BLaER1 (cell line): ENCODE results near the gene ZNF692.
"Not testable (repeated sequence)": the region's sequence is repeated elsewhere in the genome, so short reads cannot be mapped to it uniquely, and the experiment has no call there.

Experiments
- H3K27ac ChIP-seq: shearing (Covaris generic); formaldehyde crosslinking; 2 replicates; pipeline ENCODE4 v1.8.1; 2022
- H3K27me3 ChIP-seq: shearing (Covaris generic); formaldehyde crosslinking; 2 replicates; pipeline ENCODE4 v1.8.1; 2022
- H3K36me3 ChIP-seq: shearing (Covaris generic); formaldehyde crosslinking; 2 replicates; pipeline ENCODE4 v1.8.1; 2022
- H3K4me1 ChIP-seq: shearing (Covaris generic); formaldehyde crosslinking; 2 replicates; pipeline ENCODE4 v1.8.1; 2022
- H3K4me2 ChIP-seq: shearing (Covaris generic); formaldehyde crosslinking; 2 replicates; pipeline ENCODE4 v1.8.1; 2022
- H3K4me3 ChIP-seq: shearing (Covaris generic); formaldehyde crosslinking; 2 replicates; pipeline ENCODE4 v1.8.1; 2022
- H3K9ac ChIP-seq: shearing (Covaris generic); formaldehyde crosslinking; 2 replicates; pipeline ENCODE4 v1.8.1; 2022
- H3K9me3 ChIP-seq: shearing (Covaris generic); formaldehyde crosslinking; 2 replicates; pipeline ENCODE4 v1.8.1; 2022
- H4K20me1 ChIP-seq: shearing (Covaris generic); formaldehyde crosslinking; 2 replicates; pipeline ENCODE4 v1.8.1; 2022
- Cebpa-rat ChIP-seq: shearing (Covaris generic); IDR thresholded peaks from 2 replicates; pipeline ENCODE4 v1.8.1; 2022

Gene ZNF692

DNA sequence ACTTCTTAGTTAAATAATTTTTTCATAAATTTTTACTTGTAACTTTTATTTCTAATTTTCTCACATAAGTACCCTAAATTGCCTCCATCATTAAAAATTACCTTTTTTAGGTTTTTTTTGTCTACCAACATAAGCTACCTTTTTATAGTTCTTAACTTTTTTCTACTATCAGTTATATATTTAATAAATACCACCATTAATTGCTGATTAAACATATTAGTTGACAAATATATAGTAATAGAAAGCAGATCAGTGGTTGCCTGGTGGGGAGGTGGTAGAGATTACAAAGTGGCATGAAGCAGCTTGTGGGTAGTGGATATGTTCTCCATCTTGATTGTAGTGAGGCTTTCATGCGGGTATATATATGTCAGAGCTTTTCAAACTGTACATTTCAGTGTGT is 27.0 kb downstream of the ZNF692 start:
- H3K4me2 ChIP-seq = no peak overlapping the region
- H3K27ac ChIP-seq = no peak overlapping the region
- H3K4me3 ChIP-seq = no peak overlapping the region
- H3K27me3 ChIP-seq = no peaks in the 10 kb centered on the region
- H3K9me3 ChIP-seq = no peaks in the 10 kb centered on the region
- H3K4me1 ChIP-seq = peaks cover 24% of the 10 kb centered on the region
- no peak overlapping the region for H3K9ac ChIP-seq
- H3K36me3 ChIP-seq = no peaks in the 10 kb centered on the region
- TF ChIP-seq Cebpa-rat = no peak
- H4K20me1 ChIP-seq = no peaks in the 10 kb centered on the region

DNA sequence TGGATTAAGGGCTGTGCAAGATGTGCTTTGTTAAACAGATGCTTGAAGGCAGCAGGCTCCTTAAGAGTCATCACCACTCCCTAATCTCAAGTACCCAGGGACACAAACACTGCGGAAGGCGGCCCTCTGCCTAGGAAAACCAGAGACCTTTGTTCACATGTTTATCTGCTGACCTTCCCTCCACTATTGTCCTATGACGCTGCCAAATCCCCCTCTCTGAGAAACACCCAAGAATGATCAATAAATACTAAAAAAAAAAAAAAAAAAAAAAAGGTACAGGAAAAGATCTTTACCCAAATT is 28.2 kb downstream of the ZNF692 start:
- not testable (repeated sequence) for H3K4me3 ChIP-seq, H3K27ac ChIP-seq, H4K20me1 ChIP-seq, H3K27me3 ChIP-seq, H3K9ac ChIP-seq, H3K4me2 ChIP-seq, H3K9me3 ChIP-seq, H3K36me3 ChIP-seq
- peaks cover 24% of the 10 kb centered on the region for H3K4me1 ChIP-seq

GRCh38 chr1:248828845-248829244 is 30.0 kb downstream of the ZNF692 start:
- Histone ChIP-seq H3K27ac (no peak overlapping the region), H3K4me3 (no peak overlapping the region), H3K4me2 (no peak overlapping the region), H3K9ac (no peak overlapping the region), H3K9me3 (no peaks in the 10 kb centered on the region), H3K36me3 (peaks cover 10% of the 10 kb centered on the region), H3K27me3 (no peaks in the 10 kb centered on the region), H3K4me1 (peaks cover 26% of the 10 kb centered on the region), H4K20me1 (peaks cover 14% of the 10 kb centered on the region)
- TF ChIP-seq Cebpa-rat = no peak

DNA sequence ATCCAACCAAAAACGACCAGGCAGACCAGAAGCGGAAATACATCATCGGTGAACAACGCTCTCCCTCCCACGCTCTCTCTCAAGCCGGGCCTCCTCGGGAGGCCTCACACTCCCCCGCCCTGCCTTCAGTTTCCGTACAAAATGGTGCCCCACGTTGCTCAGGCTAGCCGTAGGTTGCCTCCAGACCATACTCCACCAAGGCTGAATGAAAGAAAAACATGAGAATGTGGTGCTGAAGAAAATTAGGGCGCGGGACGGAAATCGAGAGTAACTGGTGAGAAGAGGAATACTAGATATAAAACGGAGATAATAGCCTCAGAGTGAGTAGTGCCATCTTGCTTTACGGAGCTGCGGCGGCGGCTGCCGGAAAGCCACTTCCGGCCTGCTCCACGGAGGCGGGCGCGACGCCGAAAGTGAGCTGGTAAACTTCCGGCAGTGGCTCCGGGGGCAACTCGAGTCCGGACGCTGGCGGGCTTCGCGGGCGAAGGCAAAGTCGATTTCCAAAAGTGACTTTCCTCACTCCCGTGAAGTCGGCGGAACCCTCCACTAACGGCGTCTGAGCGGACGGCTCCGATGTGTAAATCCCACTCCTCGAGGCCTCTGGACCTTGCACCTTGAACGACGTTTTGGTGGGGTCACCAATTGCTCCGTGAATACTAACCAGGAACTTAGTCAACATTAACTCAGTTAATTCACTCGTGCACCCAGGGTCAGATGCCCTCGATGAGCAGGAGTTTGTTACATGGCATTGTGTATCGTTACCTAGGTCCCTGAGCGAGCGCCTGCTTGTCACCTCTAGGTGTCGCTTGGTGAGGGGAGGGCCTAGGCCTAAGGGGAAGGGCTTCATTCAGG is 32.8 kb downstream of the ZNF692 start, which contains the start of gene SH3BP5L:
Gene SH3BP5L, minus strand, starts transcription at position 7 of the 852 bp plus-strand sequence. CDS start 980 bp downstream, outside the sequence.
- Histone ChIP-seq H3K9me3 (no peaks in the 10 kb centered on the region), H3K27ac (peak within 1 kb of the TSS; percentile 100), H3K4me3 (peak within 1 kb of the TSS; percentile 88), H3K9ac (peak within 1 kb of the TSS; percentile 98), H3K4me1 (peaks cover 53% of the 10 kb centered on the region), H4K20me1 (peaks cover 42% of the 10 kb centered on the region), H3K36me3 (peaks cover 37% of the 10 kb centered on the region), H3K27me3 (no peaks in the 10 kb centered on the region), H3K4me2 (peak within 1 kb of the TSS; percentile 94)
- TF ChIP-seq Cebpa-rat = no peak

DNA sequence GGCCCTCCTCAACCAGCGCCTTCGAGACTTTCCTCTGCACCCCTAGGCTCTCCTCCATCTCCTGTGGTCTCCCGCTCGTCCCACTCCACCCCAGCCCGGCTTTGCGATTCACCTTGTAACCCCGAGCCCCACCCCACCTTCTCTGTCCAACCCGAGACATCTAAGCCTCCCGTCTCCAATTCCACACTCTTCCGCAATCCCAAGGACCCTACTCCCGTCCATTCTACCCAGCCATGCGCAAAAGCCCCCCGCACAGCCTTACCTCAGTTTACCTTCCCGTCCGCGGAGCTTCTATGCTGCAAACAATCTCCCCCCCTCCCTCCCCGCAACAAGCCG is 33.3 kb downstream of the ZNF692 start:
- peak overlapping the region; percentile 100 for H3K27ac ChIP-seq
- H3K4me2 ChIP-seq = peak overlapping the region; percentile 94
- peak overlapping the region; percentile 98 for H3K9ac ChIP-seq
- peaks cover 48% of the 10 kb centered on the region for H4K20me1 ChIP-seq
- H3K9me3 ChIP-seq = no peaks in the 10 kb centered on the region
- H3K27me3 ChIP-seq = no peaks in the 10 kb centered on the region
- peaks cover 43% of the 10 kb centered on the region for H3K36me3 ChIP-seq
- peak overlapping the region; percentile 88 for H3K4me3 ChIP-seq
- peaks cover 59% of the 10 kb centered on the region for H3K4me1 ChIP-seq
- no peak for TF ChIP-seq Cebpa-rat

DNA sequence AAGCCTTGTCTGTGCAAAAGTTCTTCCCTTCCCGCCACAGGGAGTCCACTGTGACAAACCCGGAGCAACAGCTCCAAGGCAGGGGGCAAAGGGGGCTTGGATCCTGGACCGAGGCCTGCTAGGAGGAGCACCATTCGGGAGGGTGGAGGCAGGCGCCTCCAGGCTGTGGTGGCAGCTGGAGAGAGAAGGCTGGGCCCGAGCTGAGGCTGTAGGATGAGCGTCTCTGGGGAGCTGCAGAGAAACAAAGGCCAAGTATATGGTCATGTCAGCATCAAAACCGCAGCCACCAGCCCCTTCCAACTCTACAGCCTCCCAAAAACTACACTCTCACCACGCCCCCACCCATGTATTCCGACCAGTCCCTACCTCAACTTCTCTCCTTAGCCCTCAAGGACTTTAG is 33.7 kb downstream of the ZNF692 start:
- peaks cover 47% of the 10 kb centered on the region for H3K36me3 ChIP-seq
- H3K4me1 ChIP-seq = peaks cover 63% of the 10 kb centered on the region
- peak overlapping the region; percentile 94 for H3K4me2 ChIP-seq
- peak overlapping the region; percentile 88 for H3K4me3 ChIP-seq
- H3K27me3 ChIP-seq = no peaks in the 10 kb centered on the region
- TF ChIP-seq Cebpa-rat = no peak
- peak overlapping the region; percentile 100 for H3K27ac ChIP-seq
- H3K9ac ChIP-seq = peak overlapping the region; percentile 98
- H4K20me1 ChIP-seq = peaks cover 52% of the 10 kb centered on the region
- no peaks in the 10 kb centered on the region for H3K9me3 ChIP-seq

GRCh38 chr1:248824701-248825100 is 34.2 kb downstream of the ZNF692 start:
- Histone ChIP-seq H3K4me3 (peak overlapping the region; percentile 88), H3K27me3 (no peaks in the 10 kb centered on the region), H3K27ac (peak overlapping the region; percentile 100), H3K9ac (peak overlapping the region; percentile 98), H4K20me1 (peaks cover 54% of the 10 kb centered on the region), H3K36me3 (peaks cover 50% of the 10 kb centered on the region), H3K4me1 (peaks cover 66% of the 10 kb centered on the region), H3K4me2 (peak overlapping the region; percentile 94), H3K9me3 (no peaks in the 10 kb centered on the region)
- no peak for TF ChIP-seq Cebpa-rat

GRCh38 chr1:248824301-248824700 is 34.6 kb downstream of the ZNF692 start:
- peak overlapping the region; percentile 100; the same call in 1 of the 2 replicates for H3K27ac ChIP-seq
- peaks cover 57% of the 10 kb centered on the region for H4K20me1 ChIP-seq
- H3K9me3 ChIP-seq = no peaks in the 10 kb centered on the region
- TF ChIP-seq Cebpa-rat = no peak
- H3K4me3 ChIP-seq = peak overlapping the region; percentile 88
- H3K27me3 ChIP-seq = no peaks in the 10 kb centered on the region
- peak overlapping the region; percentile 94 for H3K4me2 ChIP-seq
- peaks cover 67% of the 10 kb centered on the region for H3K4me1 ChIP-seq
- peaks cover 53% of the 10 kb centered on the region for H3K36me3 ChIP-seq
- peak overlapping the region; percentile 98 for H3K9ac ChIP-seq

DNA sequence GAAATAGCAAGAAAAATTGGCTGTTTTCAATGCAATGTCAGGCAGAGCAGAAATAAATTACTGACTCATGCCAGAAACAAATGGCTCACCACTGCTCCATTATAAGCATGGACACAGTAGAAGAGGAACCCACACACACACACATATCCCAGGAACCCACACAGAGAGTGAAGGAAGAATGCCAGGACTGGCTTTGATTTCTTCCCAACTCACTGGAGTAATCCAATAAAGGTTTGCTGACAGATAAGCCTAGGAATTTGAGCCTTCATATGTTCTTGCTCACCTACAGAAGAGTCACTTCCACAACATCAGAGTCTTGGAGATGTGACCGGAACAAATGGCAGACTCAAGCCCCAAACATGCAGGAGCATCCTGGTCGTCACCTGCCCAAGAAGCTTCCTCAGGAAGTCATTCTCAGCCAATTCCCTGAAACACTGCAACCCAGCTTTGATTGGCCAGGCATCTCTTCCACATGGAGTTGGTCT is 35.3 kb downstream of the ZNF692 start:
- no peaks in the 10 kb centered on the region for H3K9me3 ChIP-seq
- peak overlapping the region; percentile 100; the same call in 1 of the 2 replicates for H3K27ac ChIP-seq
- peak overlapping the region; percentile 88 for H3K4me3 ChIP-seq
- TF ChIP-seq Cebpa-rat = no peak
- peak overlapping the region; percentile 94 for H3K4me2 ChIP-seq
- peak overlapping the region; percentile 98 for H3K9ac ChIP-seq
- H3K4me1 ChIP-seq = peaks cover 75% of the 10 kb centered on the region
- H3K27me3 ChIP-seq = no peaks in the 10 kb centered on the region
- peaks cover 65% of the 10 kb centered on the region for H4K20me1 ChIP-seq
- H3K36me3 ChIP-seq = peaks cover 61% of the 10 kb centered on the region

- peaks cover 73% of the 10 kb centered on the region for H3K36me3 ChIP-seq
- no peak overlapping the region for H3K27ac ChIP-seq
- H3K27me3 ChIP-seq = no peaks in the 10 kb centered on the region
Measured at GRCh38 chr1:248822148-248823032, 36.5 kb downstream of the ZNF692 start.

More at GRCh38 chr1:248822148-248823032, 36.5 kb downstream of the ZNF692 start:
- Histone ChIP-seq H3K4me2 (peak overlapping the region; percentile 94), H3K9ac (peak overlapping the region; percentile 98; the same call in 1 of the 2 replicates), H3K9me3 (no peaks in the 10 kb centered on the region), H3K4me1 (peaks cover 79% of the 10 kb centered on the region), H3K4me3 (no peak overlapping the region), H4K20me1 (peaks cover 75% of the 10 kb centered on the region)
- no peak for TF ChIP-seq Cebpa-rat
